M059J (cell line): ENCODE data around the gene HOXB3. TPM values are rescaled to one million over a fixed set of nuclear protein-coding genes. Genes with fewer than 3 reads are reported as not detected.

Source experiments
- DNase-seq: peaks from one replicate; pipeline ENCODE4 v3.0.0-alpha.2; 2012; ENCODE audit warnings: low read depth
- total RNA-seq: library from RNA; depleted of rRNA; stranded (reverse); fragments of >200 nt; shearing (Covaris generic); gene quantifications from 2 replicates; pipeline ENCODE4 v1.2.3, GENCODE V29; 2014

HOXB3 gene
- total RNA-seq, 1 experiment from 2014 or later: 15.4 TPM

- DNase-seq: peak; percentile 65
Observed at GRCh38 chr17:48612456-48612853, 22.4 kb upstream of the HOXB3 start.

GRCh38 chr17:48611681-48612455, 21.8 kb upstream of the HOXB3 start:
- DNase-seq: peak; percentile 67

- DNase-seq: peak; percentile 59
Observed at GRCh38 chr17:48611213-48611612, 21.2 kb upstream of the HOXB3 start.

- DNase-seq: peak; percentile 66
Observed at GRCh38 chr17:48610282-48611211, 20.5 kb upstream of the HOXB3 start, which contains the start of gene HOXB7. Gene HOXB7 (minus strand): TSS chr17:48611017. CDS start chr17:48610918, 99 bp downstream.

GRCh38 chr17:48609759-48610281, 19.8 kb upstream of the HOXB3 start:
- no peak for DNase-seq

- DNase-seq: no peak
Observed at GRCh38 chr17:48609033-48609432, 19.0 kb upstream of the HOXB3 start.

GRCh38 chr17:48608494-48608834, 18.4 kb upstream of the HOXB3 start:
- DNase-seq: no peak

GRCh38 chr17:48606892-48607614, 17.0 kb upstream of the HOXB3 start:
- DNase-seq: no peak

- DNase-seq: no peak
Observed at GRCh38 chr17:48605991-48606891, 16.2 kb upstream of the HOXB3 start.

GRCh38 chr17:48605409-48605919, 15.4 kb upstream of the HOXB3 start:
- DNase-seq: no peak

GRCh38 chr17:48604770-48605329, 14.8 kb upstream of the HOXB3 start, which contains the start of gene HOXB6:
Gene HOXB6 (minus strand): TSS chr17:48604986. CDS start chr17:48598150, 6,836 bp downstream.
- DNase-seq: no peak

GRCh38 chr17:48603959-48604769, 14.1 kb upstream of the HOXB3 start:
- DNase-seq: no peak

- DNase-seq: no peak
Observed at GRCh38 chr17:48601539-48602425, 11.7 kb upstream of the HOXB3 start.

- DNase-seq: no peak
Observed at GRCh38 chr17:48601207-48601538, 11.1 kb upstream of the HOXB3 start.

GRCh38 chr17:48600244-48601098, 10.4 kb upstream of the HOXB3 start:
- DNase-seq: no peak

- DNase-seq: no peak
Observed at GRCh38 chr17:48599354-48599753, 9.3 kb upstream of the HOXB3 start.

- no peak for DNase-seq
Observed at GRCh38 chr17:48598736-48599135, 8.7 kb upstream of the HOXB3 start.
